ENCODE results near the gene CCDC198. TPM values are rescaled to one million over a fixed set of nuclear protein-coding genes. Genes with fewer than 3 reads are reported as not detected.

The CCDC198 gene
- total and polyA plus RNA-seq, 9 of the 15 experiments (the other 6 are each of a cell fraction or from before 2014, with no cell fraction given) = not detected

DNA sequence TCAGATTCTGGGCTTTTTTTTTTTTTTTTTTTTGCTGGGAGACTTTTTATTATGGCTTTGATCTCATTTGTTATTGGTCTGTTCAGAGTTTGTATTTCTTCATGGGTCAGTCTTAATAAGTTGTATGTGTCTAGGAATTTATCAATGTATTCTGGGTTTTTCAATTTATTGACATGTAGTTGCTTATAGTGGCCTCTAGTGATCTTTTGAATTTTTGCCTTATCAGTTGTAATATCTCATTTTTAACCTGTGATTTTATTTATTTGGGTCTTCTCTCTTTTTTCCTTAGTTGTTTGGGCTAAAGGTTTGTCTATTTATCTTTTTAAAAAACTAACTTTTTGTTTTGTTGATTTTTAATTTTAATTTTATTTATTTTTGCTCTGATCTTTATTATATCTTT, 57.7 kb downstream of the CCDC198 start:
- Histone ChIP-seq H3K9me1 (ENCODE audit: control insufficient read depth, insufficient read depth, low read length) (no peaks in the 10 kb centered on the region), H3K4me3 (no peak overlapping the region), H3K79me2 (ENCODE audit: control insufficient read depth, insufficient read depth, low read length) (no peaks in the 10 kb centered on the region), H2AFZ (ENCODE audit: low read depth, low read length) (no peak overlapping the region), H3K4me1 (replicated peaks in 1 of 2; ENCODE audit: control insufficient read depth in 2 of 2, insufficient read depth in 2 of 2, low read length in 2 of 2) (no peaks in the 10 kb centered on the region), H3K9ac (ENCODE audit: insufficient read depth in 1 of 2, low read depth in 2 of 2, low read length in 2 of 2) (no peak overlapping the region), H3K9me3 (replicated peaks; ENCODE audit: control insufficient read depth, insufficient read depth, low read depth, low read length) (no peaks in the 10 kb centered on the region), H3K36me3 (ENCODE audit: control insufficient read depth, insufficient read depth, low read length) (no peaks in the 10 kb centered on the region), H3K27me3 (ENCODE audit: control insufficient read depth in 2 of 2, insufficient read depth in 2 of 2, low read length in 2 of 2) (no peaks in the 10 kb centered on the region), H3K27ac (ENCODE audit: extremely low read depth, low read depth, low read length) (no peak overlapping the region), H3K4me2 (ENCODE audit: insufficient read depth, low read length) (no peak overlapping the region), H4K20me1 (replicated peaks; ENCODE audit: control insufficient read depth, insufficient read depth, low read length) (no peaks in the 10 kb centered on the region)
- POLR2A ChIA-PET = no interaction called here
- ATAC-seq = no peak
- BruUV-seq (replicated peaks) = no TSS peak
- CTCF ChIA-PET (ENCODE audit: low intra/inter-chr PET ratio) = no interaction called here
- no peak for TF ChIP-seq NCOR1 (IDR thresholded peaks at IDR 0.05)
- no peak for TF ChIP-seq CXXC5 (CRISPR knock-in tag; IDR thresholded peaks at IDR 0.05)
- TF ChIP-seq HOXB6 (CRISPR knock-in tag; IDR thresholded peaks at IDR 0.05; ENCODE audit: borderline replicate concordance) = no peak
- TF ChIP-seq CREM (IDR thresholded peaks at IDR 0.05; ENCODE audit: low read depth) = no peak
- no peak for TF ChIP-seq ZFPM2 (CRISPR knock-in tag; IDR thresholded peaks at IDR 0.05)
- TF ChIP-seq ZNF785 (CRISPR knock-in tag; IDR thresholded peaks at IDR 0.05) = no peak
- TF ChIP-seq, protein P1, sequence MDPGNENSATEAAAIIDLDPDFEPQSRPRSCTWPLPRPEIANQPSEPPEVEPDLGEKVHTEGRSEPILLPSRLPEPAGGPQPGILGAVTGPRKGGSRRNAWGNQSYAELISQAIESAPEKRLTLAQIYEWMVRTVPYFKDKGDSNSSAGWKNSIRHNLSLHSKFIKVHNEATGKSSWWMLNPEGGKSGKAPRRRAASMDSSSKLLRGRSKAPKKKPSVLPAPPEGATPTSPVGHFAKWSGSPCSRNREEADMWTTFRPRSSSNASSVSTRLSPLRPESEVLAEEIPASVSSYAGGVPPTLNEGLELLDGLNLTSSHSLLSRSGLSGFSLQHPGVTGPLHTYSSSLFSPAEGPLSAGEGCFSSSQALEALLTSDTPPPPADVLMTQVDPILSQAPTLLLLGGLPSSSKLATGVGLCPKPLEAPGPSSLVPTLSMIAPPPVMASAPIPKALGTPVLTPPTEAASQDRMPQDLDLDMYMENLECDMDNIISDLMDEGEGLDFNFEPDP (CRISPR knock-in tag; IDR thresholded peaks at IDR 0.05) = no peak
- TF ChIP-seq CBFA2T3 (IDR thresholded peaks at IDR 0.05) = no peak
- no peak for TF ChIP-seq SNIP1 (IDR thresholded peaks at IDR 0.05; ENCODE audit: low read depth)
- no peak for TF ChIP-seq HCFC1 (IDR thresholded peaks at IDR 0.05; ENCODE audit: low read depth, low read length)
- TF ChIP-seq CHD2 (IDR thresholded peaks at IDR 0.05; ENCODE audit: low read depth, low read length) = no peak
- TF ChIP-seq SMAD3 (CRISPR knock-in tag; conservative IDR thresholded peaks at IDR 0.05) = no peak
- no peak for TF ChIP-seq ZNF561 (CRISPR knock-in tag; conservative IDR thresholded peaks at IDR 0.05)
- no peak for TF ChIP-seq TEAD2 (tag; IDR thresholded peaks at IDR 0.05)
- no peak for TF ChIP-seq ZNF445 (CRISPR knock-in tag; IDR thresholded peaks at IDR 0.05; ENCODE audit: low read depth)
- no peak for TF ChIP-seq XRCC5 (IDR thresholded peaks at IDR 0.05; ENCODE audit: low read depth, low read length)
- intact Hi-C loops (cut with micrococcal nuclease) = no loop called here
- in situ Hi-C loops (cut with MboI) = no loop called here
- no peak for FAIRE-seq
- DNase-seq (ENCODE audit: extremely low read depth in 1 of 4, low spot score in 3 of 4) = no peak

Measured in K562 (cell line).